Activated CD8-positive, alpha-beta T cell treated with anti-CD3 and anti-CD28 coated beads for 36 hours (primary cell): ENCODE measurements around the gene EML5. TPM values are rescaled to one million over a fixed set of nuclear protein-coding genes. Genes with fewer than 3 reads are reported as not detected.
A peak's percentile ranks its signal among the peaks of the same experiment; 100 is the strongest.

Source experiments
- ATAC-seq: fragments of 200-7000 bp; cut with Tn5 transposase; one replicate; pipeline ENCODE4 v1.10.0; 2021; ENCODE audit warnings: mild to moderate bottlenecking, moderate library complexity
- CTCF ChIA-PET: fragments of 350-600 bp; sonication (Branson Sonifier 250); formaldehyde crosslinking; loops from one replicate; lab custom pipeline; 2021; ENCODE audit warnings: antibody characterized with exemption; lab: Charles Lee
- POLR2A ChIA-PET: fragments of 350-600 bp; sonication (Branson Sonifier 250); formaldehyde crosslinking; loops from one replicate; lab custom pipeline; 2021; ENCODE audit warnings: antibody characterized with exemption; lab: Charles Lee
- DNase-seq: peaks from one replicate; pipeline ENCODE4 v3.0.0-alpha.2; 2020
- H3K27ac Mint-ChIP-seq: one replicate; pipeline ENCODE4 v1.8.0; 2021; ENCODE audit warnings: mild to moderate bottlenecking, mixed read lengths
- H3K27me3 Mint-ChIP-seq: one replicate; pipeline ENCODE4 v1.8.0; 2021; ENCODE audit warnings: mixed read lengths
- H3K36me3 Mint-ChIP-seq: one replicate; pipeline ENCODE4 v1.8.0; 2021; ENCODE audit warnings: low read depth, mixed read lengths
- H3K4me1 Mint-ChIP-seq: one replicate; pipeline ENCODE4 v1.8.0; 2021; ENCODE audit warnings: low read depth, mixed read lengths
- H3K4me3 Mint-ChIP-seq: one replicate; pipeline ENCODE4 v1.8.0; 2021; ENCODE audit warnings: mild to moderate bottlenecking, moderate library complexity, mixed read lengths
- H3K9me3 Mint-ChIP-seq: one replicate; pipeline ENCODE4 v1.8.0; 2021; ENCODE audit warnings: mixed read lengths
- CTCF ChIP-seq: fragments of 200-600 bp; IDR thresholded peaks from one replicate; pipeline ENCODE4 v1.8.0; 2022; ENCODE audit warnings: antibody characterized with exemption, mild to moderate bottlenecking
- intact Hi-C: fragments of 100-400 bp; cut with micrococcal nuclease; formaldehyde crosslinking; loops from one replicate; pipeline ENCODE4 v1.10.0; 2022
- total RNA-seq, 2 experiments: library from RNA; stranded (reverse); gene quantifications; one replicate each; pipeline ENCODE4 v1.2.3, GENCODE V29; 2021

The EML5 gene
- total RNA-seq, 2 experiments from 2014 or later, result 2.7 to 3.8 TPM

GRCh38 chr14:88617479-88617878 is 175.3 kb downstream of the EML5 start:
- POLR2A ChIA-PET, result no interaction called here

GRCh38 chr14:88616697-88617096 is 176.1 kb downstream of the EML5 start:
- DNase-seq, result no peak
- CTCF ChIA-PET, result no interaction called here
- Mint-ChIP-seq H3K36me3 (peaks cover 13% of the 10 kb centered on the region), H3K4me1 (peaks cover 13% of the 10 kb centered on the region), H3K9me3 (no peaks in the 10 kb centered on the region), H3K27ac (no peak overlapping the region), H3K27me3 (no peaks in the 10 kb centered on the region), H3K4me3 (no peak overlapping the region)
- POLR2A ChIA-PET, result interaction anchor here (0.9 to 1.1 kb wide), 2 partner anchors 12 to 17 kb away, joined by 3 read pairs; no protein-coding TSS in a partner anchor
- TF ChIP-seq CTCF, result no peak
- intact Hi-C loops, result no loop called here
- ATAC-seq, result no peak

More at GRCh38 chr14:88617479-88617878, 175.3 kb downstream of the EML5 start:
- ATAC-seq (no peak), DNase-seq (no peak)
- H3K36me3 Mint-ChIP-seq, result peaks cover 10% of the 10 kb centered on the region
- no peak overlapping the region for H3K4me3 Mint-ChIP-seq
- no peaks in the 10 kb centered on the region for H3K27me3 Mint-ChIP-seq
- H3K9me3 Mint-ChIP-seq, result no peaks in the 10 kb centered on the region
- CTCF ChIA-PET, result no interaction called here
- no peak for TF ChIP-seq CTCF
- peaks cover 10% of the 10 kb centered on the region for H3K4me1 Mint-ChIP-seq
- H3K27ac Mint-ChIP-seq, result no peak overlapping the region
- intact Hi-C loops, result no loop called here

GRCh38 chr14:88614218-88614907 is 178.4 kb downstream of the EML5 start:
- ChIA-PET POLR2A (interaction anchor here (1.2 kb wide), 1 partner anchor 15 kb away, joined by 6 read pairs; no protein-coding TSS in a partner anchor), CTCF (no interaction called here)
- peaks cover 13% of the 10 kb centered on the region for H3K4me1 Mint-ChIP-seq
- peaks cover 27% of the 10 kb centered on the region for H3K36me3 Mint-ChIP-seq
- H3K27me3 Mint-ChIP-seq, result no peaks in the 10 kb centered on the region
- ATAC-seq (no peak), DNase-seq (no peak)
- intact Hi-C loops, result no loop called here
- no peak for TF ChIP-seq CTCF
- H3K4me3 Mint-ChIP-seq, result no peak overlapping the region
- H3K27ac Mint-ChIP-seq, result no peak overlapping the region
- H3K9me3 Mint-ChIP-seq, result no peaks in the 10 kb centered on the region

- Mint-ChIP-seq H3K27me3 (no peaks in the 10 kb centered on the region), H3K4me1 (peaks cover 13% of the 10 kb centered on the region), H3K27ac (peak overlapping the region; percentile 77), H3K4me3 (no peak overlapping the region), H3K9me3 (no peaks in the 10 kb centered on the region), H3K36me3 (peaks cover 33% of the 10 kb centered on the region)
- DNase-seq, result peak; percentile 23
- ChIA-PET CTCF (interaction anchor here (0.8 to 0.9 kb wide), 2 partner anchors 14 to 22 kb away, joined by 3 read pairs; no protein-coding TSS in a partner anchor), POLR2A (interaction anchor here (1.2 kb wide), 1 partner anchor 14 kb away, joined by 6 read pairs; no protein-coding TSS in a partner anchor)
- no peak for TF ChIP-seq CTCF
- peak; percentile 77 for ATAC-seq
- intact Hi-C loops, result no loop called here
These were observed 179.2 kb downstream of the EML5 start for GRCh38 chr14:88613552-88614010.

GRCh38 chr14:88612981-88613380 is 179.8 kb downstream of the EML5 start:
- Mint-ChIP-seq H3K9me3 (no peaks in the 10 kb centered on the region), H3K27me3 (no peaks in the 10 kb centered on the region), H3K4me3 (no peak overlapping the region), H3K36me3 (peaks cover 37% of the 10 kb centered on the region), H3K27ac (no peak overlapping the region), H3K4me1 (peaks cover 13% of the 10 kb centered on the region)
- intact Hi-C loops, result no loop called here
- POLR2A ChIA-PET, result interaction anchor here (1.2 kb wide), 1 partner anchor 13 kb away, joined by 6 read pairs; no protein-coding TSS in a partner anchor
- CTCF ChIA-PET, result interaction anchor here (0.8 to 0.9 kb wide), 2 partner anchors 13 to 22 kb away, joined by 3 read pairs; no protein-coding TSS in a partner anchor
- no peak for TF ChIP-seq CTCF
- ATAC-seq (no peak), DNase-seq (no peak)
